A673 (cell line): ENCODE results near the gene TBC1D22A.

Experiments used
- EZH2 ChIP-seq: fragments of 200-600 bp; sonication (generic); IDR thresholded peaks from 2 replicates; pipeline ENCODE4 v1.6.1; 2017; ENCODE audit warnings: borderline replicate concordance, low read depth, mild to moderate bottlenecking, mixed read lengths, antibody characterized with exemption, low read length; ENCODE audit not compliant: poor library complexity, severe bottlenecking
- TF ChIP-seq, protein P1 (sequence below): fragments of 300-800, 200-600 bp; sonication (generic); conservative IDR thresholded peaks from 2 replicates; pipeline ENCODE4 v1.5.1; 2017; ENCODE audit warnings: low read depth, mild to moderate bottlenecking, antibody characterized with exemption, low read length, moderate library complexity, mixed read lengths

DNA sequence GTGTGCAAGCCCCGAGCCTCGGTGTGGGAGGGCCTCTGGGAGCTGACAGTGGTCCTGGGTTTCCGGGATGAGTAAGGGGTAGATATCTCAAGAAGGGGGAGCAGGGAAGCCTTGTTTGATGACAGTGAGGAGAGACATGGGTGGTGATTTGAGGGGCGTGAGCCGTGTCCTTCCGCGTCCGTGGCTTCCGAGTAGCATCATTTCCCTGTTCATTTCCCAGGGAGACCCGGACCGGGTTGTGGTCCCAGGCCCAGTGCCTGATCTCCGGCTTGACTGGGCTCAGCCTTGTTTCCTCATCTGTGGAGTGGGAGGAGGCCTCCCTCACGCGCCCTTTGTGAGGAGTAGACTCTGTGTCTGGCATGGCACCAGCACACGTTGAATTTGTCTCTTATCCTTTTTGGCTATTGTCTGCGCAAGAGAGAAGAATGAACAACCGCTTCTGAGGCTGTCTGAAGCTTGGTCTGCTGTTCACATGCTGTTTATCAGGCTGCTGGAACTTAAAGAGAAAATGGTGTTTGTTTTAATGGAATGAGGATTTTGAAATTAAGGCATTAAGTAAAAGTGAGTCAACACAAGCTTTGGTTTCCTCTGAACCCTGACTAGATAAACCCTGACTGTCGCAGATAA, 348.5 kb downstream of the TBC1D22A start:
- TF ChIP-seq, protein P1, sequence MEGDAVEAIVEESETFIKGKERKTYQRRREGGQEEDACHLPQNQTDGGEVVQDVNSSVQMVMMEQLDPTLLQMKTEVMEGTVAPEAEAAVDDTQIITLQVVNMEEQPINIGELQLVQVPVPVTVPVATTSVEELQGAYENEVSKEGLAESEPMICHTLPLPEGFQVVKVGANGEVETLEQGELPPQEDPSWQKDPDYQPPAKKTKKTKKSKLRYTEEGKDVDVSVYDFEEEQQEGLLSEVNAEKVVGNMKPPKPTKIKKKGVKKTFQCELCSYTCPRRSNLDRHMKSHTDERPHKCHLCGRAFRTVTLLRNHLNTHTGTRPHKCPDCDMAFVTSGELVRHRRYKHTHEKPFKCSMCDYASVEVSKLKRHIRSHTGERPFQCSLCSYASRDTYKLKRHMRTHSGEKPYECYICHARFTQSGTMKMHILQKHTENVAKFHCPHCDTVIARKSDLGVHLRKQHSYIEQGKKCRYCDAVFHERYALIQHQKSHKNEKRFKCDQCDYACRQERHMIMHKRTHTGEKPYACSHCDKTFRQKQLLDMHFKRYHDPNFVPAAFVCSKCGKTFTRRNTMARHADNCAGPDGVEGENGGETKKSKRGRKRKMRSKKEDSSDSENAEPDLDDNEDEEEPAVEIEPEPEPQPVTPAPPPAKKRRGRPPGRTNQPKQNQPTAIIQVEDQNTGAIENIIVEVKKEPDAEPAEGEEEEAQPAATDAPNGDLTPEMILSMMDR: no peak
- no peak for TF ChIP-seq EZH2
